ENCODE data around the gene C14orf119.

GRCh38 chr14:23113431-23114119, 18.3 kb downstream of the C14orf119 start:
- TF ChIP-seq CTCF (IDR thresholded peaks at IDR 0.05 in 2 of 3, conservative IDR thresholded peaks at IDR 0.05 in 1 of 3; ENCODE audit: borderline replicate concordance in 1 of 3, insufficient read depth in 1 of 3, low read depth in 2 of 3, low read length in 2 of 3) (no peak), ZBTB33 (IDR thresholded peaks at IDR 0.05; ENCODE audit: extremely low read depth, insufficient replicate concordance, low read length) (no peak), MAX (IDR thresholded peaks at IDR 0.05) (no peak), RAD21 (IDR thresholded peaks at IDR 0.05; ENCODE audit: low read depth) (no peak), POLR2A (IDR thresholded peaks at IDR 0.05; ENCODE audit: borderline replicate concordance, extremely low read depth, insufficient read depth, insufficient read length) (no peak), REST (IDR thresholded peaks at IDR 0.05; ENCODE audit: low read depth) (no peak), JUND (IDR thresholded peaks at IDR 0.05) (no peak), EZH2 (IDR thresholded peaks at IDR 0.05) (no peak), EZH2phosphoT487 (IDR thresholded peaks at IDR 0.05; ENCODE audit: borderline replicate concordance) (no peak), SRF (IDR thresholded peaks at IDR 0.05; ENCODE audit: low read depth) (no peak), TCF7L2 (IDR thresholded peaks at IDR 0.05; ENCODE audit: borderline replicate concordance, extremely low read depth, insufficient read depth, insufficient read length) (no peak)

Data from HCT116 (cell line).